DND-41 (cell line): Measurements from ENCODE around the gene FBLN5.

Source experiments
- CTCF ChIP-seq: IDR thresholded peaks from 2 replicates; pipeline ENCODE4 v1.5.1; 2012; ENCODE audit warnings: borderline replicate concordance, low read length, moderate library complexity, mild to moderate bottlenecking; ENCODE audit not compliant: poor library complexity, severe bottlenecking; ENCODE audit errors: extremely low read depth
- EZH2 ChIP-seq: IDR thresholded peaks from 3 replicates; pipeline ENCODE4 v1.6.1; 2012; ENCODE audit warnings: borderline replicate concordance, low read depth, mild to moderate bottlenecking, moderate library complexity, low read length, inconsistent platforms; ENCODE audit not compliant: severe bottlenecking

GRCh38 chr14:91830777-91831176 lies 116.7 kb downstream of the FBLN5 start:
- TF ChIP-seq CTCF, result no peak
- TF ChIP-seq EZH2, result no peak
